Panc1 (cell line): ENCODE data around the gene BCCIP. TPM values are rescaled to one million over a fixed set of nuclear protein-coding genes. Genes with fewer than 3 reads are reported as not detected.

Experiments
- ATAC-seq: fragments of 200-7000 bp; cut with Tn5 transposase; 2 replicates; pipeline ENCODE4 v1.9.1; 2020; ENCODE audit warnings: mild to moderate bottlenecking, moderate library complexity
- BruUV-seq: library from RNA; stranded (reverse); fragments of 400-500 nt; replicated peaks from 2 replicates; lab custom pipeline; 2021; lab: Mats Ljungman, UMichigan
- CTCF ChIA-PET: fragments of 300-600 bp; sonication (Branson Sonifier 250); formaldehyde crosslinking; loops from one replicate; lab custom pipeline; 2022; ENCODE audit warnings: antibody characterized with exemption; lab: Charles Lee
- POLR2A ChIA-PET: fragments of 300-600 bp; sonication (Branson Sonifier 250); formaldehyde crosslinking; loops from one replicate; lab custom pipeline; 2022; ENCODE audit warnings: antibody characterized with exemption; lab: Charles Lee
- DNase-seq: peaks from one replicate; pipeline ENCODE4 v3.0.0-alpha.2; 2010; ENCODE audit warnings: low read depth, low spot score
- H3K27ac ChIP-seq: 2 replicates; pipeline ENCODE4 v1.5.1; 2011; ENCODE audit warnings: mild to moderate bottlenecking, low read length, inconsistent platforms
- H3K27me3 ChIP-seq: fragments of 200-500 bp; sonication (Bioruptor generic); 2 replicates; pipeline ENCODE4 v1.6.0; 2014; ENCODE audit warnings: low read length, inconsistent platforms; ENCODE audit not compliant: control insufficient read depth, insufficient read depth
- H3K36me3 ChIP-seq: fragments of 200-500 bp; sonication (Bioruptor generic); 2 replicates; pipeline ENCODE4 v1.5.1; 2014; ENCODE audit warnings: inconsistent platforms, mild to moderate bottlenecking, low read length, moderate library complexity; ENCODE audit not compliant: control insufficient read depth, insufficient read depth
- H3K4me1 ChIP-seq: 2 replicates; pipeline ENCODE4 v1.5.1; 2011; ENCODE audit warnings: inconsistent platforms, mild to moderate bottlenecking, low read length, moderate library complexity; ENCODE audit not compliant: control insufficient read depth, insufficient read depth
- H3K4me3 ChIP-seq, 2 experiments: 2 replicates each; pipeline ENCODE4 v1.5.1; 2011 to 2012; ENCODE audit warnings: low read depth in 2 of 2, low read length in 2 of 2, mild to moderate bottlenecking in 2 of 2, inconsistent platforms in 1 of 2, moderate library complexity in 1 of 2
- H3K9me3 ChIP-seq: fragments of 200-500 bp; sonication (Bioruptor generic); 2 replicates; pipeline ENCODE4 v1.5.1; 2014; ENCODE audit warnings: low read depth, mild to moderate bottlenecking, inconsistent platforms, low read length, moderate library complexity; ENCODE audit not compliant: control insufficient read depth, insufficient read depth
- CTCF ChIP-seq: fragments of 450-650 bp; IDR thresholded peaks from 2 replicates; pipeline ENCODE4 v1.5.1; 2017; ENCODE audit warnings: mild to moderate bottlenecking
- POLR2AphosphoS5 ChIP-seq: IDR thresholded peaks from 2 replicates; pipeline ENCODE4 v1.6.1; 2012; ENCODE audit warnings: mild to moderate bottlenecking, low read depth, low read length, moderate library complexity
- REST ChIP-seq, 2 experiments: IDR thresholded peaks; 2 replicates each; pipeline ENCODE4 v1.6.1; 2011 to 2012; ENCODE audit warnings: low read depth in 2 of 2, control low read depth in 1 of 2, low read length in 1 of 2, mild to moderate bottlenecking in 1 of 2, moderate library complexity in 1 of 2; ENCODE audit not compliant: insufficient read depth in 1 of 2
- SIN3A ChIP-seq: IDR thresholded peaks from 2 replicates; pipeline ENCODE4 v1.6.1; 2012; ENCODE audit warnings: low read depth, mild to moderate bottlenecking, low read length, moderate library complexity, borderline replicate concordance; ENCODE audit not compliant: insufficient read depth
- TCF7L2 ChIP-seq: IDR thresholded peaks from 2 replicates; pipeline ENCODE4 v1.6.1; 2011; ENCODE audit warnings: mild to moderate bottlenecking, low read depth, low read length, inconsistent platforms
- in situ Hi-C: cut with HindIII; loops from 2 replicates; pipeline ENCODE4 v1.10.0; 2016; ENCODE audit warnings: low sequenced_read_pairs, low pct_unique_long_range_greater_than_20kb
- intact Hi-C: fragments of 100-400 bp; cut with micrococcal nuclease; formaldehyde crosslinking; loops from one replicate; pipeline ENCODE4 v1.10.0; 2022; ENCODE audit not compliant: unreplicated experiment
- total RNA-seq: library from RNA; stranded (reverse); gene quantifications from one replicate; pipeline ENCODE4 v1.2.1, GENCODE V29; 2021; ENCODE audit not compliant: unreplicated experiment

Gene BCCIP
- total RNA-seq, 1 experiment from 2014 or later: 123 TPM

GRCh38 chr10:125774581-125775191 is 48.7 kb upstream of the BCCIP start:
- peak; percentile 11; the same call in 1 of the 2 replicates for ATAC-seq
- Histone ChIP-seq H3K27ac (no peak overlapping the region), H3K27me3 (no peaks in the 10 kb centered on the region), H3K4me1 (no peaks in the 10 kb centered on the region), H3K9me3 (no peaks in the 10 kb centered on the region), H3K36me3 (no peaks in the 10 kb centered on the region), H3K4me3 (no peak overlapping the region)
- CTCF ChIA-PET: no interaction called here
- in situ Hi-C loops (no loop called here), intact Hi-C loops (no loop called here)
- POLR2A ChIA-PET: no interaction called here
- no peak for DNase-seq
- TF ChIP-seq POLR2AphosphoS5: no peak
- no peak for TF ChIP-seq TCF7L2
- no peak for TF ChIP-seq SIN3A
- no peak for TF ChIP-seq REST (IDR thresholded peaks at IDR 0.05; ENCODE audit: insufficient read depth in 1 of 2, low read depth in 2 of 2, low read length in 1 of 2)
- no peak for TF ChIP-seq CTCF
- BruUV-seq: no TSS peak

GRCh38 chr10:125775491-125776106 is 47.7 kb upstream of the BCCIP start, which contains the start of gene MMP21:
MMP21 (minus strand) TSS chr10:125775821; CDS start chr10:125775821, 0 bp downstream.
- no TSS peak for BruUV-seq
- ChIA-PET POLR2A (no interaction called here), CTCF (no interaction called here)
- no peaks in the 10 kb centered on the region for H3K9me3 ChIP-seq
- no peak for TF ChIP-seq CTCF
- TF ChIP-seq TCF7L2: no peak
- no peak for TF ChIP-seq SIN3A
- no peak for TF ChIP-seq REST (IDR thresholded peaks at IDR 0.05; ENCODE audit: insufficient read depth in 1 of 2, low read depth in 2 of 2, low read length in 1 of 2)
- TF ChIP-seq POLR2AphosphoS5: no peak
- DNase-seq (no peak), ATAC-seq (peak; percentile 23)
- H3K4me1 ChIP-seq: no peaks in the 10 kb centered on the region
- in situ Hi-C loops (no loop called here), intact Hi-C loops (no loop called here)
- H3K27me3 ChIP-seq: no peaks in the 10 kb centered on the region
- H3K27ac ChIP-seq: no peak within 1 kb of the TSS
- no peaks in the 10 kb centered on the region for H3K36me3 ChIP-seq
- no peak within 1 kb of the TSS for H3K4me3 ChIP-seq
